H9 (cell line): ENCODE measurements around the gene TRIM68. TPM values are rescaled to one million over a fixed set of nuclear protein-coding genes. Genes with fewer than 3 reads are reported as not detected.

Source experiments
- DNase-seq: peaks from one replicate; pipeline ENCODE4 v3.0.0-alpha.2; 2017
- H2AFZ ChIP-seq: one replicate; pipeline ENCODE4 v1.6.1; 2013; ENCODE audit warnings: mild to moderate bottlenecking, low read length, control low read depth, moderate library complexity
- H2AK5ac ChIP-seq: 2 replicates; pipeline ENCODE4 v1.6.1; 2013; ENCODE audit warnings: low read length, control low read depth, mixed read lengths; ENCODE audit not compliant: insufficient read length
- H2BK120ac ChIP-seq: one replicate; pipeline ENCODE4 v1.6.1; 2013; ENCODE audit warnings: low read depth, mild to moderate bottlenecking, low read length, control low read depth, inconsistent platforms; ENCODE audit not compliant: poor library complexity, severe bottlenecking
- H2BK12ac ChIP-seq: 2 replicates; pipeline ENCODE4 v1.6.1; 2013; ENCODE audit warnings: low read length, control low read depth, mixed read lengths, low read depth; ENCODE audit not compliant: insufficient read length
- H2BK15ac ChIP-seq: 2 replicates; pipeline ENCODE4 v1.6.1; 2013; ENCODE audit warnings: low read depth, low read length, control low read depth
- H2BK20ac ChIP-seq: one replicate; pipeline ENCODE4 v1.6.1; 2013; ENCODE audit warnings: low read depth, mild to moderate bottlenecking, low read length, control low read depth, inconsistent platforms; ENCODE audit not compliant: poor library complexity, severe bottlenecking
- H2BK5ac ChIP-seq: 2 replicates; pipeline ENCODE4 v1.6.1; 2013; ENCODE audit warnings: low read length, control low read depth, mixed read lengths; ENCODE audit not compliant: insufficient read length
- H3K14ac ChIP-seq: 2 replicates; pipeline ENCODE4 v1.6.1; 2013; ENCODE audit warnings: low read length, control low read depth; ENCODE audit not compliant: insufficient read depth
- H3K18ac ChIP-seq: 2 replicates; pipeline ENCODE4 v1.6.1; 2013; ENCODE audit warnings: low read depth, mild to moderate bottlenecking, mixed read lengths, low read length, control low read depth; ENCODE audit not compliant: insufficient read length
- H3K23ac ChIP-seq: 2 replicates; pipeline ENCODE4 v1.6.1; 2013; ENCODE audit warnings: low read length, control low read depth, mixed read lengths, low read depth; ENCODE audit not compliant: insufficient read length
- H3K23me2 ChIP-seq: 2 replicates; pipeline ENCODE4 v1.6.1; 2013; ENCODE audit warnings: low read depth, mild to moderate bottlenecking, mixed read lengths, low read length, control low read depth; ENCODE audit not compliant: insufficient read length, poor library complexity, severe bottlenecking
- H3K27ac ChIP-seq: 2 replicates; pipeline ENCODE4 v1.5.1; 2013; ENCODE audit warnings: low read length, control low read depth, mixed read lengths, low read depth; ENCODE audit not compliant: insufficient read length
- H3K27me3 ChIP-seq: 2 replicates; pipeline ENCODE4 v1.6.1; 2013; ENCODE audit warnings: low read length, control low read depth, inconsistent platforms; ENCODE audit not compliant: insufficient read depth
- H3K4ac ChIP-seq: 2 replicates; pipeline ENCODE4 v1.6.1; 2013; ENCODE audit warnings: low read depth, mild to moderate bottlenecking, control low read depth, inconsistent platforms, low read length, moderate library complexity
- H3K4me1 ChIP-seq: 2 replicates; pipeline ENCODE4 v1.6.1; 2013; ENCODE audit warnings: low read length, control low read depth, inconsistent platforms; ENCODE audit not compliant: insufficient read depth
- H3K4me2 ChIP-seq: 2 replicates; pipeline ENCODE4 v1.6.1; 2013; ENCODE audit warnings: low read length, control low read depth, mixed read lengths; ENCODE audit not compliant: insufficient read length, insufficient read depth
- H3K56ac ChIP-seq: 2 replicates; pipeline ENCODE4 v1.6.1; 2013; ENCODE audit warnings: low read depth, mild to moderate bottlenecking, mixed read lengths, low read length, control low read depth; ENCODE audit not compliant: insufficient read length
- H3K79me1 ChIP-seq: 2 replicates; pipeline ENCODE4 v1.6.1; 2013; ENCODE audit warnings: low read depth, mild to moderate bottlenecking, moderate library complexity, low read length, control low read depth, inconsistent platforms; ENCODE audit not compliant: insufficient read depth, poor library complexity, severe bottlenecking
- H3K79me2 ChIP-seq: 2 replicates; pipeline ENCODE4 v1.6.1; 2013; ENCODE audit warnings: low read length, control low read depth, inconsistent platforms; ENCODE audit not compliant: insufficient read depth
- H3K9ac ChIP-seq: 2 replicates; pipeline ENCODE4 v1.6.1; 2013; ENCODE audit warnings: low read length, control low read depth, mixed read lengths; ENCODE audit not compliant: insufficient read length; ENCODE audit errors: extremely low read depth
- H3K9me3 ChIP-seq: one replicate; pipeline ENCODE4 v1.6.1; 2013; ENCODE audit warnings: low read depth, low read length, inconsistent platforms; ENCODE audit not compliant: control insufficient read depth
- H3T11ph ChIP-seq: one replicate; pipeline ENCODE4 v1.6.1; 2013; ENCODE audit warnings: mild to moderate bottlenecking, low read length, control low read depth, inconsistent platforms
- H4K20me1 ChIP-seq: one replicate; pipeline ENCODE4 v1.6.1; 2013; ENCODE audit not compliant: control insufficient read depth, insufficient read length, insufficient read depth
- H4K5ac ChIP-seq: 2 replicates; pipeline ENCODE4 v1.6.1; 2013; ENCODE audit warnings: low read depth, mild to moderate bottlenecking, mixed read lengths, low read length, control low read depth; ENCODE audit not compliant: insufficient read length
- H4K8ac ChIP-seq: replicated peaks from 2 replicates; pipeline ENCODE4 v1.6.1; 2013; ENCODE audit warnings: low read length, control low read depth, mixed read lengths, low read depth; ENCODE audit not compliant: insufficient read length
- H4K91ac ChIP-seq: 2 replicates; pipeline ENCODE4 v1.6.1; 2013; ENCODE audit warnings: low read depth, mild to moderate bottlenecking, moderate library complexity, mixed read lengths, low read length, control low read depth; ENCODE audit not compliant: insufficient read length
- H3K27ac Mint-ChIP-seq, 3 experiments: 2 replicates in 2 of 3; 3 replicates in 1 of 3; pipeline ENCODE4 v1.8.0; 2020 to 2021; ENCODE audit warnings: mixed read lengths in 3 of 3, mild to moderate bottlenecking in 1 of 3, moderate library complexity in 1 of 3
- H3K27me3 Mint-ChIP-seq: 2 replicates; pipeline ENCODE4 v1.8.0; 2021; ENCODE audit warnings: low read depth, mild to moderate bottlenecking, moderate library complexity, mixed read lengths
- H3K36me3 Mint-ChIP-seq, 3 experiments: 2 replicates in 2 of 3; 3 replicates in 1 of 3; pipeline ENCODE4 v1.8.0; 2020 to 2021; ENCODE audit warnings: low read depth in 3 of 3, mixed read lengths in 3 of 3; ENCODE audit not compliant: insufficient read depth in 1 of 3
- H3K4me1 Mint-ChIP-seq, 2 experiments: 2 replicates each; pipeline ENCODE4 v1.8.0; 2020; ENCODE audit warnings: mixed read lengths in 2 of 2
- H3K4me3 Mint-ChIP-seq, 2 experiments: 2 replicates in 1 of 2; 3 replicates in 1 of 2; pipeline ENCODE4 v1.8.0; 2020 to 2021; ENCODE audit warnings: mild to moderate bottlenecking in 2 of 2, mixed read lengths in 2 of 2, moderate library complexity in 1 of 2
- H3K9me3 Mint-ChIP-seq, 2 experiments: 2 replicates in 1 of 2; 3 replicates in 1 of 2; pipeline ENCODE4 v1.8.0; 2020; ENCODE audit warnings: mild to moderate bottlenecking in 2 of 2, mixed read lengths in 2 of 2, moderate library complexity in 1 of 2
- WGBS: extraction: QIAGEN DNeasy Blood & Tissue Kit; methylation state at CpG from one replicate; pipeline ENCODE4 v1.1.7; 2013; ENCODE audit warnings: missing lambda C conversion rate, low lambda C conversion rate, mixed read lengths; ENCODE audit not compliant: insufficient read length; ENCODE audit errors: extremely low coverage; 5-methylcytosine and 5-hydroxymethylcytosine counted together
- total RNA-seq: library from RNA; stranded (reverse); gene quantifications from 2 replicates; pipeline ENCODE4 v1.2.1, GENCODE V29; 2021
- TF ChIP-seq, protein P1 (sequence below): fragments of 200-600 bp; sonication (generic); conservative IDR thresholded peaks from 3 replicates; pipeline ENCODE4 v1.8.0; 2021; ENCODE audit warnings: antibody characterized with exemption, mild to moderate bottlenecking

The TRIM68 gene
- total RNA-seq, 1 experiment from 2014 or later, result 9.9 TPM

DNA sequence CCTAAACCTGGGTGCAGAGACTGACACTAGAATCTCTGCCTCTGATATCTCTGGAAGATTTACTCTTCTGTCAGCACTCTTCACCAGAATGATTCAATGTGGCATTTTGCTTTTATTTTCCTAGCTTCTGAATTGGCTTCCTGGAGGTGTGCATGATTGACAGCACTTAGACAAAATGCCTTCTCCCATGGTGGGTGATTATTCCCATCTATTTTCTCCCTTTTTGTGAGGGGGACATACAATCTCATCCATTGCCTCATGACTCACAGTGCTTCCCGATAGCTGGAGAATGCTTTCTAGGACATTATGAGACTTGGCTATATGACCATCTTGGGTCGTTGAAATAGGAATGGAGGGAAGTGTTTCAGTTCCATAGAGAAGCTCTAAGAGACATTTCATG, 4.0 kb upstream of the TRIM68 start:
- Histone ChIP-seq H3K27me3 (no peaks in the 10 kb centered on the region), H3K4ac (no peak overlapping the region), H3T11ph (no peak overlapping the region), H4K8ac (no peak overlapping the region), H4K5ac (no peak overlapping the region), H2AK5ac (no peak overlapping the region), H3K56ac (no peak overlapping the region), H3K14ac (no peak overlapping the region), H3K18ac (no peak overlapping the region), H3K4me2 (no peak overlapping the region), H2BK15ac (no peak overlapping the region), H2BK20ac (no peak overlapping the region), H2BK5ac (no peak overlapping the region), H2BK120ac (no peak overlapping the region), H3K4me1 (no peaks in the 10 kb centered on the region), H3K27ac (no peak overlapping the region), H3K9ac (no peak overlapping the region), H3K9me3 (no peaks in the 10 kb centered on the region), H2AFZ (no peak overlapping the region), H2BK12ac (no peak overlapping the region), H3K23me2 (no peaks in the 10 kb centered on the region), H4K91ac (no peak overlapping the region), H3K79me1 (no peaks in the 10 kb centered on the region), H3K23ac (no peak overlapping the region), H4K20me1 (no peaks in the 10 kb centered on the region), H3K79me2 (no peaks in the 10 kb centered on the region)
- no peak for DNase-seq
- peaks cover 4 to 6% of the 10 kb centered on the region in 2 experiments for H3K4me1 Mint-ChIP-seq
- TF ChIP-seq, protein P1, sequence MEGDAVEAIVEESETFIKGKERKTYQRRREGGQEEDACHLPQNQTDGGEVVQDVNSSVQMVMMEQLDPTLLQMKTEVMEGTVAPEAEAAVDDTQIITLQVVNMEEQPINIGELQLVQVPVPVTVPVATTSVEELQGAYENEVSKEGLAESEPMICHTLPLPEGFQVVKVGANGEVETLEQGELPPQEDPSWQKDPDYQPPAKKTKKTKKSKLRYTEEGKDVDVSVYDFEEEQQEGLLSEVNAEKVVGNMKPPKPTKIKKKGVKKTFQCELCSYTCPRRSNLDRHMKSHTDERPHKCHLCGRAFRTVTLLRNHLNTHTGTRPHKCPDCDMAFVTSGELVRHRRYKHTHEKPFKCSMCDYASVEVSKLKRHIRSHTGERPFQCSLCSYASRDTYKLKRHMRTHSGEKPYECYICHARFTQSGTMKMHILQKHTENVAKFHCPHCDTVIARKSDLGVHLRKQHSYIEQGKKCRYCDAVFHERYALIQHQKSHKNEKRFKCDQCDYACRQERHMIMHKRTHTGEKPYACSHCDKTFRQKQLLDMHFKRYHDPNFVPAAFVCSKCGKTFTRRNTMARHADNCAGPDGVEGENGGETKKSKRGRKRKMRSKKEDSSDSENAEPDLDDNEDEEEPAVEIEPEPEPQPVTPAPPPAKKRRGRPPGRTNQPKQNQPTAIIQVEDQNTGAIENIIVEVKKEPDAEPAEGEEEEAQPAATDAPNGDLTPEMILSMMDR, result no peak
- H3K27ac Mint-ChIP-seq, result no peak overlapping the region
- no peak overlapping the region for H3K4me3 Mint-ChIP-seq
- 0 out of 7 replicates have a peak, but pooled peaks cover 0 to 3% (median 0%) of the 10 kb centered on the region in 3 experiments for H3K36me3 Mint-ChIP-seq
- peaks cover 3% of the 10 kb centered on the region in 2 experiments for H3K9me3 Mint-ChIP-seq
- WGBS, result no CpG with 5 or more reads among the region's 2 CpGs
- H3K27me3 Mint-ChIP-seq, result peaks cover 21% of the 10 kb centered on the region
